Hematopoietic multipotent progenitor cell treated with erythropoietin and hydrocortisone succinate and interleukin-3 and kit ligand, for 6 days (in vitro differentiated cells): ENCODE results near the gene FAM193B.
"Not testable (repeated sequence)": the region's sequence is repeated elsewhere in the genome, so short reads cannot be mapped to it uniquely, and the experiment has no call there.

Source experiments
- DNase-seq: peaks from one replicate; pipeline ENCODE4 v3.0.0-alpha.2; 2015

FAM193B gene

DNA sequence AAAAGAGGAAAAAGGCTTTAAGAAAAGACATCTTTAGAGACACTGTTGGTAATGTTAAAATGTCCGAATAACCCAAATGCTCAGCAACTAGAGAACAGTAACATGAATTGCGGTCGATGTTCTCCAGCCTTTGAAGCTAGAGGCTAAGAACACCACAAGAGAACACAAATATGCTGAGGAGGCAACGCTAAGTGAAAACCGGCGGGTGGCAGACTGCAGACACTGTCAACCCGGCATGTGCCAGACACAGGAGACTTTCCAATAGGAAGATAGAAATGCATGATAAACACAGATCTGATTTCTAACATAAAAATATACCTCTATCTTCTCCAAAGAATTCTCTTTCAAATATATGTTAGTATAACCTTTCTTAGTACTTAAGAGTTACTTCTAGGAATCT, 19.2 kb downstream of the FAM193B start:
- no peak for DNase-seq

- DNase-seq, result not testable (repeated sequence)
These were observed 19.9 kb downstream of the FAM193B start for GRCh38 chr5:177534433-177534832.

- no peak for DNase-seq
These were observed 23.0 kb downstream of the FAM193B start for GRCh38 chr5:177531209-177531940.

DNA sequence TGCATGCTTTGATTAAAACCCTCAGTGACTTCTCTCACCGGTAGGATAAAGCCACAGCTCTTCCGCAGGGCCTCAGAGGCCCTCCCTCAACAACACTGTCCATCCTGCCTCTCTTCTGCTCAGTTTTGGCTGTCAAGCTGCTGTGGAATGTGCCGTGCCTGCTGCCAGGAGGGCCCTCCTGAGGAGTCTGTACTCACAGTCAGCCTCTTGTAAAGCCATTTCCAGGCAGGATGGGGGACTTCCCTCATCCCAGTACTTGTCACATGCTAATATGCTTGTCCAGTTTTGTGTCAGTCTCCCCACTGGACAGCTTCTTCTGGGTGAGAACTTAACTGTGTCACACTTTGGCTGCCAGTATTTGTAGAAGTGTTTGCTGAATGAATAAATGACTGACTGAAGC, 23.7 kb downstream of the FAM193B start:
- DNase-seq, result no peak

GRCh38 chr5:177529247-177530203, 24.8 kb downstream of the FAM193B start:
- DNase-seq, result peak; percentile 77

- DNase-seq, result no peak
These were observed 25.7 kb downstream of the FAM193B start for GRCh38 chr5:177528631-177529030.

DNA sequence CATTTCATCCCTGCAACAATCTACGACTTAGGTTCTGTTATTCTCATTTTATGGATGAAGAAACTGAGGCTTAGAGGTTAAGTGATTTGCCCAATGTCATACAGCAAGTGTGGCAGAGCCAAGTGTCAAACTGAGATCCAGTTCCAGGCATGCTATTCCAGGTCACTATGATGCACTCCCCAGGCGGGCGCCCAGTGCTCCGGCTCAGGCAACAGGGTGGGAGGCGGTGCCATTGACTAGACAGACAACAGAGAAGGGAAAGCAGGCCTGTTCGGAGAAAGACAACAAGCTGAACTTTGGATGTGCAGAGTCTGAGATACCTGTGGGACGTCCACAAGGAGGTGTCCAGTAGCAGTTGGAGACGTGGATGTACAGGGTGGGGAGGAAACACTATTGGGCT, 26.8 kb downstream of the FAM193B start:
- no peak for DNase-seq

DNA sequence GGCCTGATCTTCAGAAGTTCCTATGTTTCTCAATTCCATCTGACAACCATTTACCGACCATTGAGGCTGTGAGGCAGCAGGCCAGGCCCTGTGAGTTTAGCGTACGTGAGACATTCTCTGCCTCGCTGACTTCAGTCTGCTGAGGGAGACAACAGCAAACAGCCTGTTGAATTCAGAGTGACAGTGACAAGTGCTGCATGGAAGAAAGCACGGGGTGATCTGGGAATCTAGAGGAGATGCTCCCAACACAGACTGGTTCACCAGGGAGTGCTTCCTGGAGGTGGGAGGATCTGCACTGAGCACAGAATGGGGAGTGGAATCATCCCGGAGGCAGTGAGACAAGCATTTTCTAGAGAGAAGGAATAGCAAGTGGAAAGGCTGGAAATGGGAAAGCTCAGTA, 27.6 kb downstream of the FAM193B start:
- no peak for DNase-seq

DNA sequence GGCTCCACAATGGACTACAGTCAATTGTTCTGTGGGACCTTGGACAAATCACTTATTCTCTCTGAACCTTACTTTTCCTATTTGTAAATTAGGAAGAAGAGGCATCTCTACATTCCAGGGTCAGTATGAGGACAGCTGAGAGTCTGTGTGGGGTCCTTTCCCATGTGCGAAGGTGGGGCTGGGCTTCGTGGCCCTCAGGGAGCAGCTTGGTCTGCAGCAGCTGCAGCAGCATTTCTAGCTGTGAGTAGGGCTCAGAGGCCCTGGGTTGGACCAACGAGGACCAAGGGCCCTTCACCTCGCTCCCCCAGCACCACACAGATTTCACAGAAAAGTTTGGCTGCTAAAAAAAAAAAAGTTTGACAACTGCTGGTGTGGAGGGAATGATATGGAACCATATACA, 28.2 kb downstream of the FAM193B start:
- no peak for DNase-seq

GRCh38 chr5:177524941-177525655, 29.3 kb downstream of the FAM193B start:
- DNase-seq, result no peak

DNA sequence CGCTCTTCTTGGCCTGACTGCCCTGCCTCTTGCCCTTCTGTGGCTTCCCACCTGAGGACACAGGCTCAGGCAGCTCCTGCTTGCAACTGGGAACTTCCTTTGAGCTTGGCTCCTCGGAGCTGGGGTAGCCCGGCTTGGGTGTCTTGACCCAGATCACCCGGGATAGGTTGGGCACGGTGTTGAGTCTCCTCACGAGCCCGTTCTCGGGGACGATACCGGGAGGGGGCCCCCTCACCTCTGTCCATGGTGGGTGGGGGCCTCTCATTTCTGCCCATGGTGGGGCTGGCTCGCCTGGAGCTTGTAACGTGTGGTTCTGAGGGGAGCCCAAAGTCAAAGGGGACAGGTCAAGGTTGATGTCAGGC, 29.8 kb downstream of the FAM193B start:
- no peak for DNase-seq

DNA sequence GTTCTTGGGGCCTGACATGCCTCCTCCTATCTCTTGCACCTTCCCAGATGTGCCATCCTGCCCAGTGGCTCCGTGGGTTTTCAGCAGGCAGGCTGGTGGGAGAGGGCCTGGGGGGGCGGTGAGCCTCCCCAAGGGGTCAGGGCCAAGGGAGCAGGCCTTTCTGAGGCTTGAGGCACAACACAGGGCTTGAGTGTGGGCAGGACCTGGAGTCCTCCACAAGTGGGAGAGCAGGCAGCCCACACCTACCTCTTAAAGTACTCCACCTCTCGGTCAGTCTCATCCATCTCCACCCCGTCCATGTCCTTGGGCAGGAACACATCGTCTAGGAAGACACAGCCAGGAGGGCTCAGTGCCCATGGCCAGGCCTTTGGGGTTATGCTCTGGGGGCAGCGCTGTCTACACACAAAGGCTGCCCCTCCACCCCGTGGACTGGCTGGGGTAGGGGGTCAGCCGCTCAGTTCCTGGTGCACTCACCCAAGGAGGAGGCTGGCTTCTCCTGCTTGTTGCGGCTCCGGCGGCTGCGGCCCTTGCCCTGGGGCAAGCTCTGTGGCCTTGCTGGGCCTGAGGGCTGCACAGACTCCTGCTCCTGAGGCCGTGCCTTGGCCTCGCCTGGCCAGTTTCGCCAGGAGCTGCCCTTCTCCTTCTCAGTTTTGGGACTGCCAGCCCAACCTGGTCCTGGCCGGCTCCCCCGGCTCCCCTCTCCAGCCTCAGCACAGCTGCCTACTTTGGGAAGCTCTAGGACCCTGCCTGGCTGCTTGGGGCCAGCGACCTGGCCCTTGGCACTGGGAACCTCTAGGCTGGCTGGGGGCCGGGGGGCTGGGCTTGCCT, 30.4 kb downstream of the FAM193B start:
- DNase-seq, result no peak

- DNase-seq, result no peak
These were observed 33.3 kb downstream of the FAM193B start for GRCh38 chr5:177520916-177521513.

DNA sequence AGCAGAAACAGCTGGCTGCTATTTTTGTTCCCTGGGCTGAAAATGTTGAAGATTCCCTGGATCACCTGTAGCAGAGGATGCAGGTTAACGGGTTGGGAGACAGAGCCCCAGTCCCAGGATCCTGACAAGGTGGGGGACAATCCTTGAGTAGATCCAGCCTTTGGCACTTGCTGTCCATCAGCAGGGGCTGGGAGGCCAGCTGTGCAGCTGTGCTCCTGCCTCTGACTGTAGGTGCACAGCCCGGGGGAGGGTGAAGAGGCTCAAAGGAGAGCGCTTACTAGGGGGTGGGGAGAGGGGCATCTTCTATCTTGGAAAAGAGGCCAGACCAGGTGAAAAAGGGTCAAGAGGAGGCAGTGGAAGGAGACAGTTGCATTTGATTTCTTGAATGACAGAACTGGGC, 34.1 kb downstream of the FAM193B start:
- no peak for DNase-seq

GRCh38 chr5:177519463-177520235, 34.7 kb downstream of the FAM193B start:
- no peak for DNase-seq

GRCh38 chr5:177516601-177517568, 37.5 kb downstream of the FAM193B start, which contains the start of gene DDX41:
Gene DDX41 (minus strand): TSS chr5:177516961. CDS start chr5:177516945, 16 bp downstream.
- peak; percentile 99 for DNase-seq

DNA sequence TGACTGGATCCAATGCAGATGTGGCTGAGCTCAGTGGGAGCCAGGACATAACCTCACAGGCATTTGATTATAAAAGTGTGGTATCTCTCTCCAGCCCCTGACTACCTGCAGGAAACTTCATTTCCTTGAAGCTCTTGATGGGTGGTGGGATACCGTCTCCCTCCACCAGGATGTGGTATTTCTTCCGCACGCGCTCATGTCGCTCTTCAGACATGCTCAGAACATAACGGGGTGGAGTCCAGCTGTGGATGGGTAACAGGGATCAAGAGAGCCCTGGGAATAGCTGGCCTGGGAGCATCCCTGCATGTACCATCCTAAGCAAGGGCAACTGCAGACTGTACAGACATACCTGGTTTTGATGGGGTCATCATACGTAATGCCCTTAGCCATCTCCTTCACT, 38.8 kb downstream of the FAM193B start:
- no peak for DNase-seq

DNA sequence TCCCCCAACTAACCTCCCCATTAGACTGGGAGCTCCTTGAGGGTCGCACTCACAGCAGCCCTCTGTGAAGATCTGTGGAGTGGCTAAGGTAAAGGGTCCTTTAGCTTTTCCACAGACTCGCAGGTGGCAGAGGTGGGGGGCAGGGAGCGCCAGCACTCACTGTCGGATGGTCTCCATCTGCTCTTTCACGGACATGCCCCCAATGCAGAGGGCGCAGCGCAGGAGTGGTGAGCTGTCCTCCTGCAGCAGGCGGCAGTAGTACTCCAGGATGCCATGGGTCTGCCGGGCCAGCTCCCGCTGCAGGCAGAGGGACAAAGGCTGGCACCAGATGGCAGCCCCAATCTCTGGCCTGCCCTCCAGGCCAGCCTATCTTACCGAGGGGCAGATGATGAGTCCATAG, 39.8 kb downstream of the FAM193B start:
- DNase-seq, result no peak

GRCh38 chr5:177513500-177513899, 40.9 kb downstream of the FAM193B start:
- DNase-seq, result no peak
